G401 (cell line): ENCODE measurements around the gene RPA1. TPM values are rescaled to one million over a fixed set of nuclear protein-coding genes. Genes with fewer than 3 reads are reported as not detected.
A peak's percentile ranks its signal among the peaks of the same experiment; 100 is the strongest.
"Not testable (repeated sequence)": the region's sequence is repeated elsewhere in the genome, so short reads cannot be mapped to it uniquely, and the experiment has no call there.

Source experiments
- DNase-seq: peaks from one replicate; pipeline ENCODE4 v3.0.0-alpha.2; 2015; ENCODE audit warnings: low spot score
- in situ Hi-C: cut with HindIII; loops from 2 replicates; pipeline ENCODE4 v1.10.0; 2016; ENCODE audit warnings: low sequenced_read_pairs, mixed read lengths
- total RNA-seq: library from RNA; depleted of rRNA; stranded (reverse); fragments of >200 nt; shearing (Covaris generic); gene quantifications from 2 replicates; pipeline ENCODE4 v1.2.3, GENCODE V29; 2014; rRNA removed

The RPA1 gene
- total RNA-seq: 79.1 and 102 TPM in 2 replicates

DNA sequence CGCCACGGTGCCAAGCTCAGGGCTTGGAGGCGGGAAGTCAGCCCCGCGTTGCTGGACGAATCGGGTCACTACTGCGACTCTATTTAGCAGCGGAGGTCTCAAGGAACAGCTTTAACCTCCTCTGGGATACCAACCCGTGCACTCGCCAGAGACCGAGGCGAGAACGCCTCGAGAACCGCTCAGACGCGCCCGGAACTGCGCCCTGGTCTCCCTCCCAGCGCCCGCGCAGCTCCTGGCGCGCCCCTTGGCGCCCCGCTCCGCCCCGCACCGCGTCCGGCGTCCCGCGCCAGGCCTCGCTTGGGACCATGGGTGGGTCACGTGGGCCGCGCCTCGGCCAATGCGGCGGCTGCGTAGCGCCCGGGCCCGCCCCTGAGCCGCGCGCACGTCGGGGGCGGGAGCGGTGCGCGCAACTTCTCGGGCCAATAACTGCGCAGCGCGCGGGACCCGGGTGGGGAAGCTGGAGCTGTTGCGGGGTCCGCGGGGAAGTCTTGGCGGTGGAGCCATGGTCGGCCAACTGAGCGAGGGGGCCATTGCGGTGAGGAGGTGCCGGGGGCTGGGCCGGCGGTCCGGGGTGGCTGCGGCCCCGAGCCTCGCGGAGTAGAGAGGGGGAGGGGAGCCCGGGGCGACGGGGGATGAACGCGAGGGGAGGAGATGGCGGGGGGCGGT lies at the start of gene RPA1, which contains the start of gene SMYD4:
RPA1 (plus strand) TSS at position 414 of the 666 bp plus-strand sequence; CDS start at position 503, 89 bp downstream.
SMYD4 (minus strand) TSS at position 311 of the 666 bp plus-strand sequence. CDS start 1,908 bp downstream, outside the sequence.
- in situ Hi-C loops: no loop called here
- peak; percentile 87 for DNase-seq

DNA sequence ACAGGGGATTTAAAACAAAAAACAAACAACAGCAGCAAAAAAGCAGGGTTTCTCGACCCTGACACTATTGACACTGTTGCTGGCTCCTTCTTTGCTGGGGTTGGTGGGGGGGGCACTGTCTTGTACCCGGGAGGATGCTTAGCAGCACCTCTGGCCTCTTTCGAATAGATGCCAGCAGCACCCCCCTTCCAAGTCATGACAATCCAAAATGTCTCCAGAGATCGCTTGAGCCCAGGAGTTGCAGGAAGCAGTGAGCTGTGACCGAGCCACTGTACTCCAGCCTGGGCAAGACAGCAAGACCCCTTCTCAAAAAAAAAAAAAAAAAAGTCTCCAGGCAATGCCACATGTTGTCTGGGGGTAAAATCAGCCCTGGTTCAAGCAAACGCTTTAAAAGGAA lies 47.6 kb upstream of the RPA1 start:
- DNase-seq: no peak
- in situ Hi-C loops: no loop called here

DNA sequence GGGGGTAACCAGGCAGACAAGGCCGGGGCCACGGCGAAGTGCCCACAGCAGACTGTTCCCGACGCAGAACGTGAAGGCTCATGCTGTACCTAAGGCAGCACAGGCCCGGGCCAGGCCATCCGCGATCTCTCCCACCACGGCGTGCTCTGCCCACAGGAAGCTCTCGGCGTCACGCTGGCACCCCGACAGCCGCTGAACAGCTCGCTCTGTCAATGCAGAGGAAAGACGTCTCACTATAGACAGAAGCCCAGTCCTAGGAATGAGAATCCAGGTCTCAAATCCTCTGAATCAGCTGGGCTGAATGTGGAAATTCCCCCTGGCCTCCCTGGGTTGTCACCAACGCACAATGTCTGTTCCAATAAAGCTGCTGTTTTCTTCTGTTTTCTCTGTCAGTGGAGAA lies 46.5 kb upstream of the RPA1 start:
- in situ Hi-C loops: no loop called here
- no peak for DNase-seq

DNA sequence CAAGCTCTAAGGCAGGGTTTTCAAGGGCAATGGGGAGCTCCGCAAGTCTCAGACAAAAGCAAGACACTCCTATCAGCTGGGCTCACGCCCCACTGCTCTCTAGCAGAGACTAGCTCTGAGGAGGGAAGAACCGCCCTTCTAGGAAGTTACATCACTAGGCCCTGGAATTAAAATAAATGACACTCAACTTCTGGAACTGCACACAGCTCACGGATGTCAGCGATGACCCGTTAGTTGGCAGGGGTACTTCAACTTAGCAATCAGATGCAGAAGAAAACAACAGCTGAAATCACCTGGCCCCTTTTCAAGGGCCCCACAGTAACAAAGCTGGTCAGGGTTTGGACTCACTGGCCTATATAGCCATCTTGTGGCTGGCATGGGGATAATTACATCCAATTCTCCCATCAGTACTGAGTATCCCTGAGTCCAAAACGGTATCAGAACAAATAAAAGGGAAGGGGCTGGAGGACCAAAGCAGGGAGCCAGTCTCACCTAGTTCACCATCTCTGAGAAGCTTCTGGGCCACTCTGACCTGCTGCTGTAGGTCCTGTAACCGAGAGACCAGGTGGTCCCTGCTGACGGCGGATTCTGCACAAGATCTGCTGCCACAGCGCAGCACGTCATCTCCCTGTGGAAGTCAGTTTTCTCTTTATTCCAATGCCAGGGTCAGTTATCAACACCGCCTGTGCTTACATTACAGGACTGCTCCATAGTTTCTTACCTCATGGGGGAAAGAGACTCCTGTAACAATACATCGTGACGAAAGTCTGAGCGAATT lies 45.8 kb upstream of the RPA1 start:
- in situ Hi-C loops: no loop called here
- DNase-seq: peak; percentile 62

DNA sequence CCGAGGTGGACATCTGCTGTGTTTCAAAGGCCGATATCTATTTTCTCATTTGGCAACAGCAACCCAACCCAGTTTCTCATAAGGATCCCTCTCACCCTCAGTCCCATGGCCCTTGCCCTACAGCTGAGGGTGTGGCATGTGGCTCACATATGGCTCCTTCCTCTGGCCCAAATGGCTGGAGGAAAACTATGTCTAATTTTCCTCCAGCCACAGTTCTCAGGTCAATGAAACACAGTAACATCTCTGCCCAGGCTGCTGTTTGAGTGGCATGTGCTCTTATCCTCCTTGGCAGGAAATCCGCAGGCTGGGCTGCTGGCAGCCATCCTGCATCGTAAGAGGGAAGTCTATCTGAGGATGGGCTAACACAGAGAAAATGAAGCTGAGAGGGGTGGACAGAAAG lies 43.9 kb upstream of the RPA1 start:
- in situ Hi-C loops: no loop called here
- DNase-seq: no peak

DNA sequence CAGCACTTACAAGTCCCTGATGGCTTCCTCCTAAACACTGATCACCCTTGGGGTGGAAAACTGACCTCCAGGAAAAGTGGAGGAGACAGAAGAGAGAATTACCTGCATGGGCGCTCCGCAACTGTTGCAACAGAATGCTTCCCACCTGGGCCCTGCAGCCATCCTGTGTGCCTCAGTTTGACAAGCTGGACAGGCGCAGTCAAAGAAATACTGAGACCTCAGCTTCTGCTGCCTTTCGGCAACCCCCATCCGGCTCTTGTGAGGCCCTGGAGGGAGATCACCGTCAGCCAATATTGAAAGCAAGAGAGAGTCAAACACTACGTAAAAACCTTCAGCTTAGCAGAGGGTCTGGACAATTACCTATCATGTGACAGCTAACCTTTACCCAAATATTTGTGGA lies 43.1 kb upstream of the RPA1 start:
- DNase-seq: no peak
- in situ Hi-C loops: no loop called here

DNA sequence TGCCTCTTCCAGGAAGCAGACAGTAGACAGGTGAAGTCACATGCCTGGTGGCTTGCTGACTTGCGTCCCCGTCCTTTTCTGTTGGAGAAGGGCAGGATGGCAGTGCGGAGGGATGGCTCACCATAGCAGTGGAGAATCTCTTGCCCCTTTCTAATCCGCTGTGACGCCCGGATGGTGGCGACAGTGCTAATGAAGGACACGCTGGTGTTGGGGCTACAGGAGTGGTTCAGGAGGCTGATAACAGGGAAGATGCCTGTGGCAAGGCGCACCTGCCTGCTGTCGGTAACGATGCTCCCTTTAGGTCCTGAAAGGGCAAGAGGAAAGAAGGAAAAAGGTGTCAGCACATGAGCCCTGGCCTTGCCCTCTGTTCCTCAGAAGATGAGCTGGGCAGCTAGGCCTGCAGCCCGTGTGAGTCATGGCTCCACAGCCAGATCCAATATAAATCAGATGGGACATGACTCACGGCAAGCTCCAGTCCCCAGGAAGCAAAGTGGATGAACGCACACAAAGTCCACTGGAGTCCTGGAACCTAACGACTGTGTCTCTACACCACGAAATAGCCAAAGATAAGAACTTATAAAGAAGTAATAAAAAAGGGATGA lies 42.4 kb upstream of the RPA1 start:
- no peak for DNase-seq
- in situ Hi-C loops: no loop called here

DNA sequence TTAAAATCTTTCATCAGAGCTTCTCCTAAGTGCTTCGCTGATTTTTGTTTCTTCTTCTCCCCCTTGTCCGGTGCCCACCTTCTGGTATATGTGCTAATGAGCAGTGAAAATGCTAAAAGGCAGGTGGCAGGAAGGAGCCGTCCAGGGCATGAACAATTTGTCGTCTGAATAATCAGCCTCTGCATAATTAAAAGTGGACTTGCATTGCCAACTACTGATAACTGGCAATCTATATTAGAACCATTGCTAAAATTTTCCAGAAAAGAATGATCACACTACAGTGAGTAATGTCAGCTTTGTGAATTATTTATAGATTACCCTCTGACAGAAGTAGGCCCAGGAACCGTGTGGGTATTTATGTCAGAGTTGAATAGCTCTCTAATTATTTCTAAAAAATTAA lies 39.9 kb upstream of the RPA1 start:
- DNase-seq: no peak
- in situ Hi-C loops: no loop called here

DNA sequence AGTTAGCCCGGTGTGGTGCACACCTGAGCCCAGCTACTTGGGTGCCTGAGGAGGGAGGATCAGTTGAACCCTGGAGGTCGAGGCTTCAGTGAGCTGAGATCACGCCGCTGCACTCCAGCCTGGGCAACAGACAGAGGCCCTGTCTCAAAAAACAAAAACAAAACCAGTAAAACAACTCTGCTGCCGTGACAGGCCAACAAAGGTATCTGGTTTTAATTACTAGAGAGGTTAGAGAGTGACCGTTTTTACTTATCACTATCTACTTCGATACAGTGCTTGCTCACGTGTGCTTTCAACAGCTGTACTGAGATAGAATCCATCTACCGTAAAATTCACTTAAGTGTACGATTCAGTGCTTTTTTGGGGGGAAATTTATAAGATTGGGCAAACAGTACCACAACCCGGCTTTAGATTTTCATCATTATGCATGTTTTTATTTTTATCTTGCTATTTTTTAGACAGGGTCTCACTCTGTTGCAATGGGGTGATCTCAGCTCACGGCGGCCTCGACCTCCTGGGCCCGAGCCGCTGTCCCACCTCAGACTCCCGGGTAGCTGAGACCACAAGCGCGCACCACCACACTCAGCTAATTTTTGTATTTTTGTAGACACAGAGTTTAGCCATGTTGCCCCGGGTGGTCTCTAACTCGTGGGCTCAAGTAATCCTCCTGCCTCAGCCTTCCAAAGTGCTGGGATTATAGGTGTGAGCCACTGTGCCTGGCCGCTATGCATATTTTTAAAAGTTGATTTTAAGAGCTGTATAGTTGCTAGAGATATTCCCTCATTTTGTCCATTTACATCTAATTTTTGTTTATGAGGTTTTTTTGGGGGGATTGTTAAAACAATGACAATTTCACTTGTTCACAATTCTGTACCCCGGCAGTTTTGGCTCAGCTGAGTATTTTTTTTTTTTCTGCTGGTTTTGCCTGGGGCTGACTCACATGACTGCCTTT lies 37.0 kb upstream of the RPA1 start:
- in situ Hi-C loops: no loop called here
- no peak for DNase-seq

DNA sequence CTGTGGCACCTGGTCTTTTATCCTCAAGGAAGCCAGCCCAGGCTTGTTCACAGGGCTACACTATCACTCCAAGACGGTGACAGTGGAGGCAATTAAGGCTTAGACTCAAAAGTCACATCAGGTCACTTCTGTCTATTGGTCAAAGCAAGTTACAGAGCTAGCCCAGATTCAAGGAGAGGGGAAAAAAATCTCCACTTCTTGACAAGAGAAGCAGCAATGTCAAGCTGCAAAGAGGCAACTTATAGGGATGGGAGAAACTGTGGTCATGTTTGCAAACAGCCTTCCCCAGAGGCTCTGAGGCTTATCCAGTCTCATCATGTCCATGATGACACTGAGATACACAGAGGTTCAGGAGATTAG lies 36.4 kb upstream of the RPA1 start:
- DNase-seq: no peak
- in situ Hi-C loops: no loop called here

DNA sequence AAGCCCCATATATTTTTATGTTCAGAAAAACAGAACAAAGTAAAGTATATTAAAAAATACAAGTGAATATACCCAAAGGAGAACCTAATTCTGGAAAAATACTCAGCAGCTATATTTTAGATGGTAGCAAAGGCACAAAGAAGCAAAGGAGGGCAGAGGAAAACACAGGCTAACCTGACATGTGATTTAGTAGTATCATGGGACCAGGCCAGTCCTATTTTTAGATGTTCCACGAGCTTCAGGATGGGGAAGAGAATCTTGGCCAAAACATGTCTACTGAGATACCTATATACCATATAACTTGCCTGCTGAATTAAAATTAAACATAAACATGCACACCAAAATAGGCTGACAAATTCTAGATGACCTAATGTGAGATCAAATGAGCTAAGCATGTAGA lies 33.0 kb upstream of the RPA1 start:
- in situ Hi-C loops: no loop called here
- peak; percentile 90 for DNase-seq

DNA sequence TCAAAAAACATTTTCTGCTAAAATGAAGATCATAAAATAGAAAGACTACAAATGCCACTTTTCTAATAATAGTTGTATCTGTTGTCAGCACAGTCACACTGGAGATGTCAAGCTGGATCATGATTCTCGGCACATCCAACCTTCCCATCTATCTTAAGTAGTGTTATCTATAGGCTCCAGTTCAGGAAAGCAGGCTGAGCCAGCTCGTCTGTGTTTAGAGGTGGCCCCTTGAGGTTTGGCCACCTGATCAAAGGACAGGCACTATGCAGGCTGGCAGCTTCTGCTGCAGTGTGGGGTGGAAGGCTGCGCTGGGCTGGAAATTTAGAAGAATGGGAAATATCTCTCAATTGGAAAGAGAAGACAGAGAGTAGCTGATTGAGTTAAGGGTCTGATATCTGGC lies 32.5 kb upstream of the RPA1 start:
- in situ Hi-C loops: no loop called here
- DNase-seq: peak; percentile 64

DNA sequence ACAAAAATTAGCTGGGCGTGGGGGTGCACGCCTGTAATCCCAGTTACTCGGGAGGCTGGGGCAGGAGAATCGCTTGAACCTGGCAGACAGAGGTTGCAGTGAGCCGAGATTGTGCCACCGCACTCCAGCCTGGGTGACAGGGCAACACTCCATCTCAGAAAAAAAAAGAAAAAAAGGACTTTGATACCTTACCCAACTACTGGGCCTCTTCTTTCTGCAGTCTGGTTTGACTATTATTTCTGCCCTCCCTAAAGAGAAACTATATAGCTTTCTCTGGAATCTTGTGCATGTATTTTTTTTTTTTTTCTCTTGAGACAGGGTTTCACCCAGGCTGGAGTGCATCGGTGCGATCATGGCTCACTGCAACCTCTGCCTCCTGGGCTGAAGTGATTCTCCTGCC lies 32.0 kb upstream of the RPA1 start:
- DNase-seq, in situ Hi-C loops: not testable (repeated sequence)

DNA sequence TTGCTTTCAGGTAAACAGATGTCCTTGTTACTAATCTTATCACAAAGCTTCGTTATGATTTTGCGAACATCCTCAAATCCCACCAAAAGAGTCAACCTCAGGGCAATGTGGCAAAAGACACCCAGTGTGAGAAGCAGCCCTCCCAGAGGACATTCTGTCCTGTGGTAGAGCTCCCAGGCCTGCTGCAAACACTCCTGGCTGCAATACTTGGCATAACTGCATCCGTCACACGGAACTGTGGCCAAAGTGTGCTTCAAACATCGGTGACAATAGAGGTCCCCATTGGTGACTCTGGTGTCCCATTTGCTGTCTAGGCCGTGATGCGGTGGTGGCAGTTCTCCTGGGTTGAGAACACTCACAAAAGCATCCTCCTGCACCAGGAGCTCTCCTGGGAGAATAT lies 29.6 kb upstream of the RPA1 start:
- in situ Hi-C loops: no loop called here
- no peak for DNase-seq

DNA sequence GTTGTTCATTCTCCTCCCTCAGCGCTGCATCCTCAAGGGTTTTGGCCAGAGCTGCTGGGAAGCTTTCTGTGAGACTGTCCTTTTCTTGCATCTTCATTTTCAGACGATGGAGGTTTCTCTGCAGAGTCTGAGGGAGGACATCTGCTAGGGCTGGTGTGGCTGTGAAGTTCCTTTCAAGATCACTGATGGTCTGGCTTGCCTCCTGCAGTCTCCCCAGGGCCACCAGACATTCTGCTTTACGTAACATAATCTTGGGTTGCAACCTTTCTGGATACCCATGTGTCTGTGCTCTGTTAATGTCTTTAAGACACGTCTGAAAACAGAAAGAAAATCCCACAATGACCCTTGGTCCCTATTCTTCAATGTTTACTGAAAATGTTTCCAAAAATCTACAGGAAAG lies 29.1 kb upstream of the RPA1 start:
- no peak for DNase-seq
- in situ Hi-C loops: no loop called here

DNA sequence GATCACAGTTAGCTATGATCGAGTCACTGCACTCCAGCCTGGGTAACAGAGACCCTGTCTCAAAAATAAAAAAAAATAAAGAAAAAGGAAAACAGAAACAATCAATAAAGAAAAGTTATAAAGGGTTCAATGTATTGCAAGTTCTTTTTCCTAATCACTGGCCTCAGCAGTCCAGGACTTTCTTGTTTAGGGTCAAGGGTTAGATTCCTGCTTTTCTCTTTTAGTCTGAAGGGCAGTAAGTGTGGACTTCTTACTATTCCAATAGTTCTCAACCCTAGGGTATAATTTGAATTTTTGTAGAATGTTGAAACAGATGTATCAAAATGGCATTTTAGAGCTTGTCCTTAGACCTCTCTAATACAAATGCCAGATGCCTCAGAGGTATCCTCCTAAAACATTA lies 27.4 kb upstream of the RPA1 start:
- no peak for DNase-seq
- in situ Hi-C loops: no loop called here

DNA sequence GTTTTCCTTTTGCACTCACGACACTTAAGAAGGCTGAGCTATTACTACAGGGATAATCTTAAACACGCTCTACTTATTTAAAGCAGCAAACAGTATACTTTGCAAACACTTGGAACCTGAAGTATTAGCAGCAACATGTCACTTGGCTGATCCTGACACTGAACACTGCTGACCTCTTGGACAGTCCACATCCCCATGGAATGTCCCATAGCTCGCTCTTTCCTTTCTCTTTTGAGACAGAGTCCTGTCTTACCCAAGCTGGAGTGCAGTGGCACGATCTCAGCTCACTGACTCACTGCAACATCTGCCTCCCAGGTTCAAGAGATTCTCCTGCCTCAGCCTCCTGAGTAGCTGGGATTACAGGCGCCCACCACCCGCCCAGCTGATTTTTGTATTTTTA lies 26.5 kb upstream of the RPA1 start:
- DNase-seq: no peak
- in situ Hi-C loops: no loop called here

DNA sequence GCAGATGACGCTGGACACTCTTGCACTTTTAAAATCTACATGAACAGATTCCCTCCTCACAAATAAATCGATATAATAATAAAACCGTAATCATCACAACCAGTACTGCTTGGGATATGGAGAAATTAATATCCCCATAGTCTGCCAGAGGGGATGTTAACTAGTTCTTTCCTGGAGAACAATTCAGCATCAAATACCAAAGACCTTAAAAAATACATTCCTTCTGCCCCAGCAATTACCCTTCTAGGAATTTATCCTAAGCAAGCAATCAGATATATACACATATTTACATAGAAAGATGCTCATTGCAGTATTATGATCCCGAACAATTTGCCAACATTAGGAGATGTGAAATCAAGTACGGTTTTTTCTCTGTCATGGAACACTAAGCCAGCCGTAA lies 21.9 kb upstream of the RPA1 start:
- in situ Hi-C loops: no loop called here
- no peak for DNase-seq

DNA sequence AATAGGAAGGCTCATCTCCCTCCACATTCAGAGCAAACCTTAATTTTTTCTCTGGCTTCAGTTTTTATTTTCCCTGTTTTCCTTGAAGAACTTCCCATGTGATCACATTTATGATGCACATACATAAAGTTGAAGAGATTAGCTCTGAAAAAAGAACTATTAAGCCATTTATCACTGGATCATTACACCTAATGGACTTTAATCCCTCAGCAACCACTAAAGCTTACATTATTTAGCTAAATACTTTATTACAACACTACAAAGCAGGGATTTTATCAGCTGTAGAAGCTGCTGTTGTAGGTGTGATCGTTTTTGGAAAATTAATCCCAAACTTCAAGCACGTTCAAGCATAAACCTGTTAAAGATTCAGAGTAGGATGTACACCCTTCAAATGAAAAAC lies 21.2 kb upstream of the RPA1 start:
- DNase-seq: no peak
- in situ Hi-C loops: no loop called here
